WTC11 (cell line): ENCODE data around the gene MNS1. TPM values are rescaled to one million over a fixed set of nuclear protein-coding genes. Genes with fewer than 3 reads are reported as not detected.

ENCODE experiments used
- ATAC-seq: fragments of 200-7000 bp; cut with Tn5 transposase; 2 replicates; pipeline ENCODE4 v1.10.0; 2021; ENCODE audit warnings: mild to moderate bottlenecking, moderate library complexity
- CTCF ChIA-PET: fragments of 300-600 bp; sonication (Branson Sonifier 250); formaldehyde crosslinking; loops from one replicate; lab custom pipeline; 2021; ENCODE audit warnings: antibody characterized with exemption; lab: Charles Lee
- POLR2A ChIA-PET: fragments of 350-600 bp; sonication (Branson Sonifier 250); formaldehyde crosslinking; loops from one replicate; lab custom pipeline; 2021; ENCODE audit warnings: antibody characterized with exemption; lab: Charles Lee
- DNase-seq: peaks from one replicate; pipeline ENCODE4 v3.0.0; 2021; ENCODE audit warnings: low spot score
- H3K27ac Mint-ChIP-seq: 2 replicates; pipeline ENCODE4 v1.8.0; 2021; ENCODE audit warnings: mixed read lengths
- H3K27me3 Mint-ChIP-seq: 2 replicates; pipeline ENCODE4 v1.8.0; 2021; ENCODE audit warnings: low read depth, mild to moderate bottlenecking, moderate library complexity, mixed read lengths
- H3K36me3 Mint-ChIP-seq: 2 replicates; pipeline ENCODE4 v1.8.0; 2021; ENCODE audit warnings: mixed read lengths
- H3K4me1 Mint-ChIP-seq: 2 replicates; pipeline ENCODE4 v1.8.0; 2022; ENCODE audit warnings: mixed read lengths
- H3K4me3 Mint-ChIP-seq: 2 replicates; pipeline ENCODE4 v1.8.0; 2021; ENCODE audit warnings: mild to moderate bottlenecking, moderate library complexity, mixed read lengths
- H3K9me3 Mint-ChIP-seq: 2 replicates; pipeline ENCODE4 v1.8.0; 2021; ENCODE audit warnings: mixed read lengths
- AR ChIP-seq: fragments of 250-450 bp; sonication (Bioruptor Pico); IDR thresholded peaks from 2 replicates; pipeline ENCODE4 v1.9.0; 2021; ENCODE audit warnings: mild to moderate bottlenecking
- CTCF ChIP-seq: fragments of 200-600 bp; IDR thresholded peaks from 2 replicates; pipeline ENCODE4 v1.8.0; 2022; ENCODE audit warnings: antibody characterized with exemption
- E2F4 ChIP-seq: sonication (generic); formaldehyde crosslinking; IDR thresholded peaks from 2 replicates; pipeline ENCODE4 v1.8.1; 2022; ENCODE audit warnings: low read depth, mild to moderate bottlenecking, moderate library complexity, missing genetic modification reagents, borderline replicate concordance
- ELF4 ChIP-seq: sonication (generic); formaldehyde crosslinking; IDR thresholded peaks from 2 replicates; pipeline ENCODE4 v1.8.1; 2022; ENCODE audit warnings: low read depth, mild to moderate bottlenecking, moderate library complexity, missing genetic modification reagents
- ETV6 ChIP-seq: sonication (generic); formaldehyde crosslinking; IDR thresholded peaks from 2 replicates; pipeline ENCODE4 v1.8.1; 2022; ENCODE audit warnings: mild to moderate bottlenecking, missing genetic modification reagents
- FOXJ3 ChIP-seq: sonication (generic); formaldehyde crosslinking; IDR thresholded peaks from 2 replicates; pipeline ENCODE4 v1.9.0; 2021; ENCODE audit warnings: missing genetic modification reagents, mild to moderate bottlenecking, borderline replicate concordance
- MAX ChIP-seq: sonication (generic); formaldehyde crosslinking; IDR thresholded peaks from 2 replicates; pipeline ENCODE4 v1.8.0; 2022; ENCODE audit warnings: mild to moderate bottlenecking, missing genetic modification reagents
- NFE2L1 ChIP-seq: sonication (generic); formaldehyde crosslinking; IDR thresholded peaks from 2 replicates; pipeline ENCODE4 v1.8.1; 2023; ENCODE audit warnings: missing genetic modification reagents
- NR2C2 ChIP-seq: sonication (generic); formaldehyde crosslinking; IDR thresholded peaks from 2 replicates; pipeline ENCODE4 v1.8.0; 2022; ENCODE audit warnings: mild to moderate bottlenecking, missing genetic modification reagents
- NR3C1 ChIP-seq: sonication (generic); formaldehyde crosslinking; conservative IDR thresholded peaks from 2 replicates; pipeline ENCODE4 v1.8.1; 2023; ENCODE audit warnings: low read depth, mild to moderate bottlenecking, missing genetic modification reagents
- OVOL2 ChIP-seq: fragments of 250-450 bp; sonication (Bioruptor Pico); IDR thresholded peaks from 2 replicates; pipeline ENCODE4 v1.9.0; 2021; ENCODE audit warnings: mild to moderate bottlenecking, borderline replicate concordance
- SP1 ChIP-seq: sonication (generic); formaldehyde crosslinking; conservative IDR thresholded peaks from 2 replicates; pipeline ENCODE4 v1.8.1; 2022; ENCODE audit warnings: missing genetic modification reagents
- TEAD1 ChIP-seq: sonication (generic); formaldehyde crosslinking; IDR thresholded peaks from 2 replicates; pipeline ENCODE4 v1.8.0; 2022; ENCODE audit warnings: mild to moderate bottlenecking, missing genetic modification reagents
- TP53 ChIP-seq: sonication (generic); formaldehyde crosslinking; IDR thresholded peaks from 2 replicates; pipeline ENCODE4 v1.8.1; 2023; ENCODE audit warnings: mild to moderate bottlenecking, missing genetic modification reagents
- ZNF317 ChIP-seq: sonication (generic); formaldehyde crosslinking; IDR thresholded peaks from 2 replicates; pipeline ENCODE4 v1.8.1; 2023; ENCODE audit warnings: low read depth, mild to moderate bottlenecking, moderate library complexity, missing genetic modification reagents, borderline replicate concordance
- ZNF423 ChIP-seq: fragments of 250-450 bp; sonication (Bioruptor Pico); IDR thresholded peaks from 2 replicates; pipeline ENCODE4 v2.1.2; 2022; ENCODE audit warnings: mild to moderate bottlenecking, moderate library complexity
- ZNF425 ChIP-seq: fragments of 250-450 bp; sonication (Bioruptor Pico); conservative IDR thresholded peaks from 2 replicates; pipeline ENCODE4 v1.9.0; 2021; ENCODE audit warnings: mild to moderate bottlenecking
- ZNF512 ChIP-seq: sonication (generic); formaldehyde crosslinking; IDR thresholded peaks from 2 replicates; pipeline ENCODE4 v1.8.1; 2022; ENCODE audit warnings: missing genetic modification reagents, borderline replicate concordance
- total RNA-seq: library from RNA; stranded (reverse); gene quantifications from 3 replicates; pipeline ENCODE4 v1.2.3, GENCODE V29; 2021

The MNS1 gene
- total RNA-seq, 1 experiment from 2014 or later: 4.4 TPM

GRCh38 chr15:56492791-56493555 is 28.0 kb upstream of the MNS1 start:
- POLR2A ChIA-PET: no interaction called here
- no peak for DNase-seq
- H3K27me3 Mint-ChIP-seq: no peaks in the 10 kb centered on the region
- H3K36me3 Mint-ChIP-seq: no peaks in the 10 kb centered on the region
- CTCF ChIA-PET: interaction anchor here (1.2 kb wide), 1 partner anchor 377 kb away, joined by 3 read pairs; no protein-coding TSS in a partner anchor
- H3K9me3 Mint-ChIP-seq: no peaks in the 10 kb centered on the region
- no peaks in the 10 kb centered on the region for H3K4me1 Mint-ChIP-seq
- no peak overlapping the region for H3K27ac Mint-ChIP-seq
- H3K4me3 Mint-ChIP-seq: no peak overlapping the region
- no peak for ATAC-seq
- TF ChIP-seq ZNF512: no peak
- no peak for TF ChIP-seq ZNF317 (CRISPR knock-in tag)
- no peak for TF ChIP-seq NR3C1
- no peak for TF ChIP-seq NR2C2 (CRISPR knock-in tag)
- TF ChIP-seq ZNF423 (CRISPR knock-in tag): no peak
- no peak for TF ChIP-seq SP1 (CRISPR knock-in tag)
- no peak for TF ChIP-seq NFE2L1 (CRISPR knock-in tag)
- TF ChIP-seq TP53: no peak
- no peak for TF ChIP-seq FOXJ3 (CRISPR knock-in tag)
- no peak for TF ChIP-seq ZNF425 (CRISPR knock-in tag)
- no peak for TF ChIP-seq TEAD1 (CRISPR knock-in tag)

- Mint-ChIP-seq H3K9me3 (peaks cover 3% of the 10 kb centered on the region; the same call in 1 of the 2 replicates), H3K27me3 (no peaks in the 10 kb centered on the region; the same call in 1 of the 2 replicates), H3K4me1 (no peaks in the 10 kb centered on the region), H3K27ac (no peak overlapping the region), H3K4me3 (no peak overlapping the region), H3K36me3 (no peaks in the 10 kb centered on the region)
- POLR2A ChIA-PET: no interaction called here
- no peak for DNase-seq
- no peak for TF ChIP-seq OVOL2 (CRISPR knock-in tag)
- CTCF ChIA-PET: interaction anchor here (1.0 to 1.6 kb wide), 3 partner anchors 243 to 377 kb away, joined by 3 to 5 read pairs (median 3); no protein-coding TSS in a partner anchor
- no peak for ATAC-seq
Observed at GRCh38 chr15:56492236-56492635, 27.3 kb upstream of the MNS1 start.

- ChIA-PET POLR2A (interaction anchor here (0.5 kb wide), 1 partner anchor 27 kb away, joined by 3 read pairs; no protein-coding TSS in a partner anchor), CTCF (interaction anchor here (0.6 to 2.8 kb wide), 40 partner anchors 9 to 1216 kb away, joined by 3 to 24 read pairs (median 4); partner anchors contain the start of genes MNS1, POLR2M and TCF12)
- Mint-ChIP-seq H3K27ac (no peak overlapping the region), H3K27me3 (no peaks in the 10 kb centered on the region; the same call in 1 of the 2 replicates), H3K9me3 (peaks cover 6% of the 10 kb centered on the region), H3K4me3 (no peak overlapping the region), H3K4me1 (no peaks in the 10 kb centered on the region), H3K36me3 (no peaks in the 10 kb centered on the region)
- DNase-seq: peak; percentile 70
- TF ChIP-seq MAX (no peak), AR (no peak), E2F4 (CRISPR knock-in tag) (no peak), FOXJ3 (CRISPR knock-in tag) (no peak), ETV6 (CRISPR knock-in tag) (no peak), ELF4 (no peak), CTCF (peak; percentile 65)
- peak; percentile 89 for ATAC-seq
Observed at GRCh38 chr15:56491110-56491722, 26.3 kb upstream of the MNS1 start.
